ENCODE results near the gene GYG1.

GYG1 gene

DNA sequence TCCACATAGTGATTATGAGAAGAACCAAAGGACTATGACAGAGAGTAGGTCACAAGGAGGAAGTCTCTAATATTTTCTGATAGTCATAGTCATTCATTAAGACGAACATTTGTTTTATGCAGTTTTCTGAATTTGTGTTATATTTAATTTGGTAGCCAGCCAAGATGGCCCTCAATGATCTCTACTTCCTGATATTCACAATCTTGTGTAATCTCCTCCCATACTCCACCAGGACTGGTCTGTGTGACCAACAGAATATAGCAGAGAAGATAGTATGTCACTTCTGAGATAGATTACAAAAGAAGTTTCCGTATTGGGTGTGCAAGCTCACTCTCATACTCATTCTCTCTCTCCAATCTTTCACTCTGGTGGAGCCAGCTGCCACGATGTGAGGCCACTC lies 64.2 kb downstream of the GYG1 start:
- peaks cover 49% of the 10 kb centered on the region for H3K36me3 Mint-ChIP-seq
- no peak for DNase-seq
- H3K4me1 Mint-ChIP-seq, result no peaks in the 10 kb centered on the region
- CTCF ChIA-PET, result no interaction called here
- H3K27me3 Mint-ChIP-seq, result no peaks in the 10 kb centered on the region
- H3K4me3 Mint-ChIP-seq, result no peak overlapping the region
- peaks cover 10% of the 10 kb centered on the region for H3K9me3 Mint-ChIP-seq
- no peak overlapping the region for H3K27ac Mint-ChIP-seq

DNA sequence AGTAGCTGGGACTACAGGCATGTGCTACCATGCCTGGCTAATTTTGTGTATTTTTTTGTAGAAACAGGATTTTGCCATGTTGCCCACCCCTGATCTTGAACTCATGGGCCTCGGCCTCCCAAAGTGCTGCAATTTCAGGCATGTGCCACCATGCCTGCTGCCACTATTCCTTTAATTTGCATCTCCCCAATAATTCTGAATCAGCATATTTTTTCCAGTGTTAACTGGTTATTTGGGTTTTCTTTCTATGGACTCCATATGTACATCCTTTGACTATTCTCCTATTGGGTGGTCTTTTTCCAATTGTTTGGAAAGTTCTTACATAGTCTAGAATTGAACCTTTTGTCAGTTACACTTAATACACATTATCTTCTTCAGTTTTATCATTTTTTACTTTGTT lies 66.9 kb downstream of the GYG1 start:
- no peak for DNase-seq
- H3K27ac Mint-ChIP-seq, result no peak overlapping the region
- CTCF ChIA-PET, result interaction anchor here (0.6 kb wide), 1 partner anchor 78 kb away, joined by 3 read pairs; no protein-coding TSS in a partner anchor
- peaks cover 34% of the 10 kb centered on the region for H3K36me3 Mint-ChIP-seq
- H3K4me1 Mint-ChIP-seq, result no peaks in the 10 kb centered on the region
- no peak overlapping the region for H3K4me3 Mint-ChIP-seq
- peaks cover 6% of the 10 kb centered on the region for H3K9me3 Mint-ChIP-seq
- H3K27me3 Mint-ChIP-seq, result no peaks in the 10 kb centered on the region

DNA sequence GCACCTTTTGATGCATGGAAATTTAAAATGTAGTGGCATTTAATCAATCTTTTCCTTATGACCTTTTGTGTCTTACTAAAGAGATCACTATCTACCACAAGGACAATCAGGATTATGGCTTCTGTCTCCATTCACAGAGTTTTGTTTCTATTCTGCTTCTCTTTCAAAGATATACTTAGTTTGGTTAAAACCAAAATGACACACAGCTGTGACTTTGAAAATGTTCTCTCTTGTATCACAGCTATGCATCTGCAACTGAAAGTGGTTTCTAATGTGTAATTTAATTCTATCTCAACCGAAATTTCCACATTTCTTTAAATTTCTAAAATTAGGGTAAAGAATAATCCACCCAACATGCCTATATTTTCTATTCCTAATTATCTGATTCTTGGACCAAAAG lies 67.3 kb downstream of the GYG1 start:
- Mint-ChIP-seq H3K36me3 (peaks cover 35% of the 10 kb centered on the region), H3K27ac (no peak overlapping the region), H3K4me1 (no peaks in the 10 kb centered on the region), H3K27me3 (no peaks in the 10 kb centered on the region), H3K4me3 (no peak overlapping the region), H3K9me3 (peaks cover 2% of the 10 kb centered on the region)
- CTCF ChIA-PET, result interaction anchor here (0.6 kb wide), 1 partner anchor 79 kb away, joined by 3 read pairs; no protein-coding TSS in a partner anchor
- DNase-seq, result no peak

DNA sequence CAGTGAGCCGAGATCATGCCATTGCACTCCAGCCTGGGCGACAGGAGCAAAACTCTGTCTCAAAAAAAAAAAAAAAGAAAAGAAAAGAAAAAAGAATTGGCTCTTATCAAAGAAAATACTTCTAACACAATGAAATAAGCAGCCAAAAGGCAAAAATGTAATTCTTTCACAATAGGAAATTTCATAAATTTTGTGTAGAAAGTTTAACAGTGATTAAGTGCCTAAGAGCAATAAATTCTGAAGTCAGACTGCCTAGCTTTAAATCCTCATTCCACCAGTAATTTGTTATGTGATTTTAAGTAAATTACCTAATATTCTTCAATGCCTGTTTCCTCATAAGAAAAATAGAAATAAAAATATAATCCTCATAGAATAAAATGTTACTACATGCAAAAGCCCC lies 70.4 kb downstream of the GYG1 start:
- Mint-ChIP-seq H3K27ac (no peak overlapping the region), H3K9me3 (no peaks in the 10 kb centered on the region), H3K4me3 (no peak overlapping the region), H3K36me3 (peaks cover 24% of the 10 kb centered on the region), H3K27me3 (no peaks in the 10 kb centered on the region), H3K4me1 (no peaks in the 10 kb centered on the region)
- CTCF ChIA-PET, result no interaction called here
- no peak for DNase-seq

DNA sequence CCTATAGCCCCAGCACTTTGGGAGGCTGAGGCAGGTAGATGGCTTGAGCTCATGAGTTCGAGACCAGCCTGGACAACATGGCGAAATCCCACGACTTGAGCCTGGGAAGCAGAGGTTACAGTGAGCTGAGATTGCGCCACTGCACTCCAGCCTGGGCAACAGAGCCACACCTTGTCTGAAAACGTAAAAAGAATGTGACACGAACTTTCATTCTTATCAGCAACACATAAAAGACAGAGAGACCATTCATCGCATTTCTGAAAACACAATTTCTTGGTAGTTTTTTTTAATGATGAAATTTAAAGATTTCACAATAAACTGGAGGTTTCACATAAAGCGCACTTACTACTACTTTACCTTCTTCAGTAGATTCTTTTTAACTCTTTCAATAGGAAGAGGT lies 76.5 kb downstream of the GYG1 start:
- CTCF ChIA-PET, result no interaction called here
- Mint-ChIP-seq H3K9me3 (no peaks in the 10 kb centered on the region), H3K27ac (no peak overlapping the region), H3K4me1 (no peaks in the 10 kb centered on the region), H3K4me3 (no peak overlapping the region), H3K36me3 (peaks cover 19% of the 10 kb centered on the region), H3K27me3 (no peaks in the 10 kb centered on the region)
- no peak for DNase-seq
